ENCODE results near the gene LRBA. TPM values are rescaled to one million over a fixed set of nuclear protein-coding genes. Genes with fewer than 3 reads are reported as not detected.

LRBA gene
- total RNA-seq, 8 experiments from 2014 or later: 15.9 to 71.4 (median 24.7) TPM

GRCh38 chr4:150253416-150253815 is 761.7 kb downstream of the LRBA start:
- WGBS, 10 experiments: 80 to 100% (median 96%) methylated on average over 1 to 6 of the region's 11 CpGs; no CpG with 5 or more reads in 4 of the 10 experiments
- in situ Hi-C loops (cut with MboI; ENCODE audit: low pct_unique_long_range_greater_than_20kb in 2 of 9, low sequenced_read_pairs in 9 of 9, unreplicated experiment in 9 of 9): no loop called here
- ATAC-seq (replicated peaks in 6 of 8): no peak
- no peak overlapping the region for H3K27ac ChIP-seq
- no peak overlapping the region for H3K4me3 ChIP-seq
- H3K4me1 ChIP-seq (replicated peaks in 1 of 2): peaks cover 0 to 3% of the 10 kb centered on the region in 2 donors

- 80 to 100% (median 95%) methylated on average over 1 to 4 of the region's 7 CpGs; no CpG with 5 or more reads in 3 of the 10 experiments for WGBS, 10 experiments
- ATAC-seq (replicated peaks in 6 of 8): no peak
- in situ Hi-C loops (cut with MboI; ENCODE audit: low pct_unique_long_range_greater_than_20kb in 2 of 9, low sequenced_read_pairs in 9 of 9, unreplicated experiment in 9 of 9): no loop called here
- Histone ChIP-seq H3K4me1 (replicated peaks in 1 of 2) (peaks cover 0 to 3% of the 10 kb centered on the region in 2 donors), H3K27ac (no peak overlapping the region), H3K4me3 (no peak overlapping the region)
Observed at GRCh38 chr4:150252741-150253140, 762.3 kb downstream of the LRBA start.

- no peak for ATAC-seq (replicated peaks in 6 of 8)
- in situ Hi-C loops (cut with MboI; ENCODE audit: low pct_unique_long_range_greater_than_20kb in 2 of 9, low sequenced_read_pairs in 9 of 9, unreplicated experiment in 9 of 9): no loop called here
- 65 to 94% (median 80%) methylated on average over 1 to 6 of the region's 6 CpGs for WGBS, 10 experiments
Observed at GRCh38 chr4:150252306-150252705, 762.8 kb downstream of the LRBA start.

GRCh38 chr4:150251752-150252190 is 763.3 kb downstream of the LRBA start:
- WGBS, 10 experiments: 36 to 100% (median 51%) methylated on average over 1 to 6 of the region's 7 CpGs; no CpG with 5 or more reads in 3 of the 10 experiments
- Histone ChIP-seq H3K4me1 (replicated peaks in 1 of 2) (peaks cover 0 to 3% of the 10 kb centered on the region in 2 donors), H3K4me3 (no peak overlapping the region), H3K27ac (peak overlapping the region in 1 of 2 donors; percentile 53)
- peak in 4 of 8 experiments; percentile 27 to 64 (median 36) for ATAC-seq (replicated peaks in 6 of 8)
- in situ Hi-C loops (cut with MboI; ENCODE audit: low pct_unique_long_range_greater_than_20kb in 2 of 9, low sequenced_read_pairs in 9 of 9, unreplicated experiment in 9 of 9): no loop called here

More at GRCh38 chr4:150252306-150252705, 762.8 kb downstream of the LRBA start:
- no peak overlapping the region for H3K27ac ChIP-seq
- H3K4me1 ChIP-seq (replicated peaks in 1 of 2): peaks cover 0 to 3% of the 10 kb centered on the region in 2 donors
- no peak overlapping the region for H3K4me3 ChIP-seq

GRCh38 chr4:150250998-150251651 is 764.0 kb downstream of the LRBA start:
- no CpG with 5 or more reads among the region's 4 CpGs for WGBS, 10 experiments
- in situ Hi-C loops (cut with MboI; ENCODE audit: low pct_unique_long_range_greater_than_20kb in 2 of 9, low sequenced_read_pairs in 9 of 9, unreplicated experiment in 9 of 9): no loop called here
- Histone ChIP-seq H3K4me3 (no peak overlapping the region), H3K27ac (no peak overlapping the region), H3K4me1 (replicated peaks in 1 of 2) (peaks cover 0 to 3% of the 10 kb centered on the region in 2 donors)
- no peak for ATAC-seq (replicated peaks in 6 of 8)

GRCh38 chr4:150250293-150250997 is 764.6 kb downstream of the LRBA start:
- in situ Hi-C loops (cut with MboI; ENCODE audit: low pct_unique_long_range_greater_than_20kb in 2 of 9, low sequenced_read_pairs in 9 of 9, unreplicated experiment in 9 of 9): no loop called here
- Histone ChIP-seq H3K27ac (no peak overlapping the region), H3K4me1 (replicated peaks in 1 of 2) (peaks cover 0 to 3% of the 10 kb centered on the region in 2 donors), H3K4me3 (no peak overlapping the region)
- 40 to 100% (median 92%) methylated on average over 1 to 2 of the region's 9 CpGs; no CpG with 5 or more reads in 6 of the 10 experiments for WGBS, 10 experiments
- ATAC-seq (replicated peaks in 6 of 8): peak in 1 of 8 experiments; percentile 58

- Histone ChIP-seq H3K4me1 (replicated peaks in 1 of 2) (peaks cover 0 to 3% of the 10 kb centered on the region in 2 donors), H3K4me3 (no peak overlapping the region), H3K27ac (no peak overlapping the region)
- 60 to 100% (median 83%) methylated on average over 1 to 3 of the region's 4 CpGs; no CpG with 5 or more reads in 6 of the 10 experiments for WGBS, 10 experiments
- in situ Hi-C loops (cut with MboI; ENCODE audit: low pct_unique_long_range_greater_than_20kb in 2 of 9, low sequenced_read_pairs in 9 of 9, unreplicated experiment in 9 of 9): loop anchor here in 4 of 9 experiments (25.0 kb wide), 2 partner anchors 236 to 261 kb away; no protein-coding TSS in a partner anchor
- ATAC-seq (replicated peaks in 6 of 8): peak in 1 of 8 experiments; percentile 23
Observed at GRCh38 chr4:150248181-150248580, 766.9 kb downstream of the LRBA start.

- Histone ChIP-seq H3K4me1 (replicated peaks in 1 of 2) (peaks cover 0 to 3% of the 10 kb centered on the region in 2 donors), H3K27ac (no peak overlapping the region), H3K4me3 (no peak overlapping the region)
- in situ Hi-C loops (cut with MboI; ENCODE audit: low pct_unique_long_range_greater_than_20kb in 2 of 9, low sequenced_read_pairs in 9 of 9, unreplicated experiment in 9 of 9): loop anchor here in 4 of 9 experiments (25.0 kb wide), 2 partner anchors 235 to 260 kb away; no protein-coding TSS in a partner anchor
- ATAC-seq (replicated peaks in 6 of 8): peak in 3 of 8 experiments; percentile 52 to 76 (median 75)
- 34 to 98% (median 72%) methylated on average over 3 to 7 of the region's 7 CpGs; no CpG with 5 or more reads in 1 of the 10 experiments for WGBS, 10 experiments
Observed at GRCh38 chr4:150247184-150247583, 767.9 kb downstream of the LRBA start.

- in situ Hi-C loops (cut with MboI; ENCODE audit: low pct_unique_long_range_greater_than_20kb in 2 of 9, low sequenced_read_pairs in 9 of 9, unreplicated experiment in 9 of 9): loop anchor here in 4 of 9 experiments (25.0 kb wide), 2 partner anchors 232 to 257 kb away; no protein-coding TSS in a partner anchor
- no peaks in the 10 kb centered on the region for H3K4me1 ChIP-seq (replicated peaks in 1 of 2)
- WGBS, 10 experiments: 10 to 100% (median 49%) methylated on average over 1 to 3 of the region's 3 CpGs; no CpG with 5 or more reads in 1 of the 10 experiments
- ATAC-seq (replicated peaks in 6 of 8): peak in 1 of 8 experiments; percentile 72
- no peak overlapping the region for H3K4me3 ChIP-seq
- no peak overlapping the region for H3K27ac ChIP-seq
Observed at GRCh38 chr4:150244600-150244999, 770.5 kb downstream of the LRBA start.

- Histone ChIP-seq H3K27ac (no peak overlapping the region), H3K4me3 (no peak overlapping the region), H3K4me1 (replicated peaks in 1 of 2) (no peaks in the 10 kb centered on the region)
- ATAC-seq (replicated peaks in 6 of 8): no peak
- 58 to 100% (median 83%) methylated on average over 1 to 2 of the region's 2 CpGs; no CpG with 5 or more reads in 1 of the 10 experiments for WGBS, 10 experiments
- in situ Hi-C loops (cut with MboI; ENCODE audit: low pct_unique_long_range_greater_than_20kb in 2 of 9, low sequenced_read_pairs in 9 of 9, unreplicated experiment in 9 of 9): loop anchor here in 4 of 9 experiments (25.0 kb wide), 2 partner anchors 232 to 257 kb away; no protein-coding TSS in a partner anchor
Observed at GRCh38 chr4:150243932-150244331, 771.2 kb downstream of the LRBA start.

- Histone ChIP-seq H3K4me1 (replicated peaks in 1 of 2) (no peaks in the 10 kb centered on the region), H3K27ac (no peak overlapping the region), H3K4me3 (no peak overlapping the region)
- in situ Hi-C loops (cut with MboI; ENCODE audit: low pct_unique_long_range_greater_than_20kb in 2 of 9, low sequenced_read_pairs in 9 of 9, unreplicated experiment in 9 of 9): loop anchor here in 4 of 9 experiments (25.0 kb wide), 2 partner anchors 231 to 256 kb away; no protein-coding TSS in a partner anchor
- peak in 6 of 8 experiments; percentile 25 to 73 (median 46) for ATAC-seq (replicated peaks in 6 of 8)
- 20 to 70% (median 46%) methylated on average over 2 to 5 of the region's 6 CpGs; no CpG with 5 or more reads in 1 of the 10 experiments for WGBS, 10 experiments
Observed at GRCh38 chr4:150242820-150243458, 772.1 kb downstream of the LRBA start.

- H3K4me3 ChIP-seq: no peak overlapping the region
- in situ Hi-C loops (cut with MboI; ENCODE audit: low pct_unique_long_range_greater_than_20kb in 2 of 9, low sequenced_read_pairs in 9 of 9, unreplicated experiment in 9 of 9): loop anchor here in 4 of 9 experiments (25.0 kb wide), 2 partner anchors 228 to 253 kb away; no protein-coding TSS in a partner anchor
Observed at GRCh38 chr4:150240011-150240410, 775.1 kb downstream of the LRBA start.

More at GRCh38 chr4:150240011-150240410, 775.1 kb downstream of the LRBA start:
- H3K27ac ChIP-seq: no peak overlapping the region
- no peak for ATAC-seq (replicated peaks in 6 of 8)
- H3K4me1 ChIP-seq (replicated peaks in 1 of 2): peaks cover 2 to 21% of the 10 kb centered on the region in 2 donors
